GM23338 (cell line): Measurements from ENCODE around the gene MFSD6L.

Experiments
- CTCF ChIP-seq, 2 experiments: fragments of 200-600 bp in 1 of 2; sonication (generic) in 1 of 2; conservative IDR thresholded peaks; 2 replicates each; pipeline versions ENCODE4 v1.5.1 to v1.6.1; 2016 to 2017; ENCODE audit warnings: antibody characterized with exemption in 2 of 2, low read depth in 2 of 2, mild to moderate bottlenecking in 2 of 2, moderate library complexity in 1 of 2
- ZNF331 ChIP-seq: fragments of 250-450 bp; sonication (Bioruptor Pico); IDR thresholded peaks from 2 replicates; pipeline ENCODE4 v1.5.0; 2020; ENCODE audit warnings: low read depth, mild to moderate bottlenecking, moderate library complexity

GRCh38 chr17:8801135-8801840 lies 2.1 kb upstream of the MFSD6L start:
- TF ChIP-seq CTCF (conservative IDR thresholded peaks at IDR 0.05; ENCODE audit: low read depth in 2 of 2), result no peak
- TF ChIP-seq ZNF331, result no peak
